ENCODE measurements around the gene A3GALT2.

DNA sequence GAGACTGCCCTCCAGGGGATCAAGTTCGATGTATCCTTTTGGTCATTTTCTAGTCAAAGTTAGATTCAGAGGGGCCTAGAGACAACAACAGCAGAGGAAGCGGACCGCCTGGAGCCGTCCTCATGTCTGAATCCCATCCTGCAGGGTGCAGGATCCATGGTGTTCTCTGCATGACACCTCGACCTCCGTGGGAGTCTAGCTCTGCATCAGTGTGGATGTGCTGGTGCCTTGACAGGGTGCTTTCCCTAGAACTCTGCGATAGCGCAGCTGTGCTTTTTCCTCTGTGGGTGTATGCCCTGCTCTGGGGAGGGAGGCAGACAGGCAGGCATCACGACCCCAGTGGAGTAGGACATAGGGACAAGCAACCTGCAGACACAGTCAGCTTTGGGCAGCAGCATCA lies 48.2 kb upstream of the A3GALT2 start:
- TF ChIP-seq, protein P1, sequence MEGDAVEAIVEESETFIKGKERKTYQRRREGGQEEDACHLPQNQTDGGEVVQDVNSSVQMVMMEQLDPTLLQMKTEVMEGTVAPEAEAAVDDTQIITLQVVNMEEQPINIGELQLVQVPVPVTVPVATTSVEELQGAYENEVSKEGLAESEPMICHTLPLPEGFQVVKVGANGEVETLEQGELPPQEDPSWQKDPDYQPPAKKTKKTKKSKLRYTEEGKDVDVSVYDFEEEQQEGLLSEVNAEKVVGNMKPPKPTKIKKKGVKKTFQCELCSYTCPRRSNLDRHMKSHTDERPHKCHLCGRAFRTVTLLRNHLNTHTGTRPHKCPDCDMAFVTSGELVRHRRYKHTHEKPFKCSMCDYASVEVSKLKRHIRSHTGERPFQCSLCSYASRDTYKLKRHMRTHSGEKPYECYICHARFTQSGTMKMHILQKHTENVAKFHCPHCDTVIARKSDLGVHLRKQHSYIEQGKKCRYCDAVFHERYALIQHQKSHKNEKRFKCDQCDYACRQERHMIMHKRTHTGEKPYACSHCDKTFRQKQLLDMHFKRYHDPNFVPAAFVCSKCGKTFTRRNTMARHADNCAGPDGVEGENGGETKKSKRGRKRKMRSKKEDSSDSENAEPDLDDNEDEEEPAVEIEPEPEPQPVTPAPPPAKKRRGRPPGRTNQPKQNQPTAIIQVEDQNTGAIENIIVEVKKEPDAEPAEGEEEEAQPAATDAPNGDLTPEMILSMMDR (conservative IDR thresholded peaks at IDR 0.05; ENCODE audit: low read length) = no peak
- TF ChIP-seq EZH2phosphoT487 (IDR thresholded peaks at IDR 0.05; ENCODE audit: borderline replicate concordance, low read depth, low read length) = no peak
